ENCODE data around the gene GSX2. TPM values are rescaled to one million over a fixed set of nuclear protein-coding genes. Genes with fewer than 3 reads are reported as not detected.

The GSX2 gene
- total RNA-seq, 2 donors from 2014 or later = not detected

- Histone ChIP-seq H3K4me1 (peaks cover 0 to 31% of the 10 kb centered on the region in 2 donors), H3K27ac (no peak overlapping the region), H3K27me3 (peaks cover 14 to 46% of the 10 kb centered on the region in 2 donors), H3K9me3 (no peaks in the 10 kb centered on the region), H3K36me3 (no peaks in the 10 kb centered on the region), H3K4me3 (no peak overlapping the region)
- no peak for TF ChIP-seq CTCF (IDR thresholded peaks at IDR 0.05)
- no peak for DNase-seq (ENCODE audit: low spot score)
Measured at GRCh38 chr4:54097152-54097551, 2.8 kb upstream of the GSX2 start.

GRCh38 chr4:54098375-54098774 lies 1.6 kb upstream of the GSX2 start:
- H3K4me1 ChIP-seq = peaks cover 0 to 28% of the 10 kb centered on the region in 2 donors
- H3K27ac ChIP-seq = no peak overlapping the region
- no peak for TF ChIP-seq CTCF (IDR thresholded peaks at IDR 0.05)
- DNase-seq (ENCODE audit: low spot score) = no peak
- H3K27me3 ChIP-seq = peaks cover 14 to 42% of the 10 kb centered on the region in 2 donors
- no peaks in the 10 kb centered on the region for H3K9me3 ChIP-seq
- H3K4me3 ChIP-seq = no peak overlapping the region
- no peaks in the 10 kb centered on the region for H3K36me3 ChIP-seq

DNA sequence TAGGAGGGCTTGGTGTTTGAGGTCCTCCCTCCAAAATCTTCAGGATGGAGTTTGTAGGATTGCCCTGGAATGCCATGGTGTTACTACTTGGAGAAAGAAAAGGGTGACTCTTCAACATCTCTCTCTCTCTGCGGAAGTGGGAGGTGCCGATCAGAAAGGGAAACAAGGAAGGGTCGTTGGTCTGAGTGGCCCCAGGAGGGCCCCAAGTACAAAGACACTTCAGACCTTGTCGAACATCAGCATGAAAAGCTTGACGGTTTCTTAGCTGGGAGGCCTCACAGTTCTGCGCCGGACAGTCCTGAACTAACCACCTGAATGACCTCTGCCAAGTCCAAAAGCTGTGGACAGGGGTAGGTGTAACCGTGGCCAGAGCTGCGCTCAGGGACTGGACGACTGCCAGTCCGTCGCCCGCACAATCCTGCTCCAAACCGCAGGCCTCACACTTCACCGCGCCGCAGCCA lies 646 bp upstream of the GSX2 start:
- H3K4me1 ChIP-seq = peaks cover 0 to 37% of the 10 kb centered on the region in 2 donors
- TF ChIP-seq CTCF (IDR thresholded peaks at IDR 0.05) = no peak
- H3K4me3 ChIP-seq = peak overlapping the region in 1 of 2 donors; percentile 46
- no peak overlapping the region for H3K27ac ChIP-seq
- H3K36me3 ChIP-seq = no peaks in the 10 kb centered on the region
- no peaks in the 10 kb centered on the region for H3K9me3 ChIP-seq
- DNase-seq (ENCODE audit: low spot score) = no peak
- H3K27me3 ChIP-seq = peaks cover 14 to 42% of the 10 kb centered on the region in 2 donors

- no peaks in the 10 kb centered on the region for H3K9me3 ChIP-seq
- peaks cover 0 to 37% of the 10 kb centered on the region in 2 donors for H3K4me1 ChIP-seq
- no peak for TF ChIP-seq CTCF (IDR thresholded peaks at IDR 0.05)
- H3K36me3 ChIP-seq = no peaks in the 10 kb centered on the region
- H3K4me3 ChIP-seq = peak overlapping the region; percentile 26 to 46
- no peak for DNase-seq (ENCODE audit: low spot score)
- H3K27ac ChIP-seq = no peak overlapping the region
- peaks cover 14 to 28% of the 10 kb centered on the region in 2 donors for H3K27me3 ChIP-seq
Measured at GRCh38 chr4:54100595-54101189, 729 bp downstream of the GSX2 start.

GRCh38 chr4:54101190-54102041 lies 1.5 kb downstream of the GSX2 start:
- Histone ChIP-seq H3K27ac (no peak overlapping the region), H3K9me3 (no peaks in the 10 kb centered on the region), H3K36me3 (no peaks in the 10 kb centered on the region), H3K27me3 (peaks cover 12 to 27% of the 10 kb centered on the region in 2 donors), H3K4me3 (peak overlapping the region in 1 of 2 donors; percentile 46), H3K4me1 (peaks cover 0 to 37% of the 10 kb centered on the region in 2 donors)
- DNase-seq (ENCODE audit: low spot score) = no peak
- no peak for TF ChIP-seq CTCF (IDR thresholded peaks at IDR 0.05)

Data from right atrium auricular region (tissue), 2 donors.